AG20443 (cell line): ENCODE results near the gene PDLIM1.

Source experiments
- DNase-seq: peaks from one replicate; pipeline ENCODE4 v3.0.0; 2012; ENCODE audit warnings: low spot score, mixed read lengths

PDLIM1 gene, protein sequence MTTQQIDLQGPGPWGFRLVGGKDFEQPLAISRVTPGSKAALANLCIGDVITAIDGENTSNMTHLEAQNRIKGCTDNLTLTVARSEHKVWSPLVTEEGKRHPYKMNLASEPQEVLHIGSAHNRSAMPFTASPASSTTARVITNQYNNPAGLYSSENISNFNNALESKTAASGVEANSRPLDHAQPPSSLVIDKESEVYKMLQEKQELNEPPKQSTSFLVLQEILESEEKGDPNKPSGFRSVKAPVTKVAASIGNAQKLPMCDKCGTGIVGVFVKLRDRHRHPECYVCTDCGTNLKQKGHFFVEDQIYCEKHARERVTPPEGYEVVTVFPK

GRCh38 chr10:95290461-95291364 lies at the start of gene PDLIM1:
Gene PDLIM1 (minus strand): TSS chr10:95291003. CDS start chr10:95290915, 88 bp downstream.
- peak; percentile 97 for DNase-seq

GRCh38 chr10:95339863-95340262 lies 49.1 kb upstream of the PDLIM1 start:
- no peak for DNase-seq

GRCh38 chr10:95337423-95338160 lies 46.8 kb upstream of the PDLIM1 start:
- no peak for DNase-seq

DNA sequence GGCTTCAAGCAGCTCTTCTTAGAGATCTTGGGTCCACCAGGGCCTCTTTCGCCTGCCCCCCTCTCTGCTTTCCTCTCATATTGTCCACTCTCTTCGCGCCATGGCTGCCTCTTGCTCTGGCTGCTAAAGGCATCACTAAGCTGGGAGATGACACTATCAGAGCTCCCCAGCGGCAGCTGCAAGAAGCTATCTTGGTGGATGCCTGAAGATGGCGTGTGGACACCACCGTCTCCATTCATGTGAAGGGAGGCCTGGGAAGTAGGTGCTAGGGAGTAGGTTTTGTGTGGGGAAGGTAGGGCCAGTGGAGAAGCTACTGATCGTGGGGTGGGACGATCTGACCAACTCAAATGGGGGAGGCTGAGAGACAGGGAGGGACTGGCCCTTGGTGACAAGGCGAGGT lies 45.9 kb upstream of the PDLIM1 start:
- no peak for DNase-seq

- no peak for DNase-seq
Observed at GRCh38 chr10:95335933-95336699, 45.3 kb upstream of the PDLIM1 start.

- DNase-seq = no peak
Observed at GRCh38 chr10:95334805-95335144, 44.0 kb upstream of the PDLIM1 start.

DNA sequence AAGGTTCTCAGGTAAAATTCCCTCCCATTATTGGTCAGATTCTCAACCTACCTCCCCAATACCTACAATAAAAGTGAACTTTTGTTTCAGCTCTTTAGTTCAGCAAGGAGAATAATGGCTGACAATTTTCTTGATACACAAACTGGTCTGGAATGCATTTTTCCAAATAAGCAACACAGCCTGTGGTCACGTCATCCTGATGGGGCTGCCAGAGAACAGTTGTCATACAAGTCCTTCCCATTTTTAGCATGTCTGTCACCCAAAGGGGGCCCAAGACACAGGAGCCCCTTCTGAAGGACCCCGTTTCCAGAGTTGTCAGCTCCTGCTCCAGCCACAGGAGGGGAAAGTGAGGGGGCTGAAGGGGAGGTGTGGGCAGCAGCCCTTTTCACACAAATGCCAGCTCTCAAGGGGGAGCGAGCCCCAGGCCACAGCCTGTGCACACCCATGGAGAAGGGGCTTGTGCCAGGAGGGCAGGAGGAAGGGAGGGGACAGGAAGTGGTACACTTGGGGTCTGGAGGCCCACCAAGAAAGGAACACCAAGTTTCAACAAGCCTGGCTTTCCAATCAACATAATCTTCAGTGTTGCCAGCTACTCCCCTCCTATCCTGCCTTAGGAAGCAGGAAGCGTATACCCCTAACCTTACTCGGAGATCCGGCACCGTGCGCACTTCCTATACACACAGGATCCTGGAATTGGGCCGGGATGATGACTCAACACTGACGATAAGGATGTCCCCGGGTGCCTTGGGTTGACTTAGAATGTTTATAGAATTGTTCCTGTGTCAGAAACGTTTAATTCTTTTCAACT lies 43.4 kb upstream of the PDLIM1 start:
- DNase-seq = peak; percentile 87

- DNase-seq = no peak
Observed at GRCh38 chr10:95332666-95333249, 42.0 kb upstream of the PDLIM1 start.

- DNase-seq = no peak
Observed at GRCh38 chr10:95331596-95332130, 40.9 kb upstream of the PDLIM1 start.

- no peak for DNase-seq
Observed at GRCh38 chr10:95330966-95331453, 40.2 kb upstream of the PDLIM1 start.

DNA sequence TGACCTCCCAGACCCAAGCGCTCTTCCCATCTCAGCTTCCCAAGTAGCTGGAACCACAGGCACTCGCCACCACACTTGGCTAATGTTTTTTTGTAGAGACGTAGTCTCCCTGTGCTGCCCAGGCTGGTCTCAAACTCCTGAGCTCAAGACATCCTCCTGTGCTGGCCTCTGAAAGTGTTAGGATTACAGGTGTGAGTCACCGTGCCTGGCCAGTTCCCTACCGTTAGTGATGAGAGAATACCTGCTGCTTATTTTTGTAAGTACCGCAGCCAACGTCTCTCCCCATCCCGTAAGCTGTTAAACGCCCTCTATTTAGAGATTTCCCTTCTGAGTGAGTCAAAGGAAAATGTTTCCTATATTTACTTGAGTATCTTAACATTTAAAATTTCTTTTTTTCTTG lies 38.5 kb upstream of the PDLIM1 start:
- DNase-seq = no peak

DNA sequence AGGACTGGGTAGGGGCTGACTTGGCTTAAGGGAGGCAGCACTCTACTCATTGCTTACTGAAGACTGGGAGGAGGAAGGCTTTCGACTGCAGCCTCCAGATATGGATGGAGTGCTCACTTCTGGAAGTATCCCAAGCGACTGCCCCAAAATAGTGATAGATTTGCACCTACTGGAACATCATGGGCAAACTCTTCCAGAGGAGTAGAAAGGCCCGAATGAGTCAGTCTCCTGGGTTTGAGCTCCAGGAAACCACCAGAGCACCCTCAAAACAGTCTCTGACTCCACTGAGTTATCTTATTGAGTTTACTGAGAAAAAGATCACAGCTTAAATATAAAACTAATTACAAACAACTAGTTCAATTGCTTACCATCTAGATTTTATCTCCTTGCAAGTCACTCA lies 37.2 kb upstream of the PDLIM1 start:
- DNase-seq = no peak

DNA sequence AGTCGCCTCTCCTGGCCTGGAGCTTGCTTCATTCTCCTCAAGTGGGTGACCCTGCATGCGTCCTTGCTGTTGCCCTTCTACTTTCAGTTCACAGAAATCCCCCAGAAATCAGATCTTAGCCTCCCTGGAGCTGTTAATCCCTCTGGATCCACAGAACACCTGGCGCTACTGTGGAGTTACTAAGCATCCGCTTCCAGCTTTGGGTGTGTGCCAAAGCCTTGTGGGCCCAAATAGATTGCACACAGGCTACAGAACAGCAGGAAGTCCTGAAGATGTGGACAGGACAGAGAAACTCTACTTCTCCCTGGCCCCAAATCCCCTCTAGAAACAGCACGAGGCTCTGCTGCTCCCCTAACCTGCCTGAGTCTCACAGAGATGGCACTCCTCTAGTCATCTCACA lies 36.6 kb upstream of the PDLIM1 start:
- DNase-seq = no peak

DNA sequence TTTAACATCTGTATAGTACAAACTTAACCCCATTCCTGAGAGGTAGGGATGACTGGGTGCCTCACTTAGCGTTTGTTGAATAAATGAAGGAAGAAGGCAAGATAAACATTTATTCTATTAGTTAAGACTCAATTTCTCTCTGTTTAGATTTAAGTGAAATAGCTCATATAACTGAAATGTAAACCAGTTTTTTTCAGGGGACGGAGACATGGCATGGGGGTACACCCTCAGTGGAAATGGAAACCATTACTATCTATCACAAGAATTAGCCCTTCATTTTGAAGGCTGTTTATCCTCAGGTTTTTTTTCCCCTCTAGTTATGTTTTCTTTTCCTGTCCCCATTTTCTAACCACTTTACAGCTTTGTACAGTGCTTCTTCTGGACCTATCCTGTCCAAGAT lies 35.6 kb upstream of the PDLIM1 start:
- no peak for DNase-seq

DNA sequence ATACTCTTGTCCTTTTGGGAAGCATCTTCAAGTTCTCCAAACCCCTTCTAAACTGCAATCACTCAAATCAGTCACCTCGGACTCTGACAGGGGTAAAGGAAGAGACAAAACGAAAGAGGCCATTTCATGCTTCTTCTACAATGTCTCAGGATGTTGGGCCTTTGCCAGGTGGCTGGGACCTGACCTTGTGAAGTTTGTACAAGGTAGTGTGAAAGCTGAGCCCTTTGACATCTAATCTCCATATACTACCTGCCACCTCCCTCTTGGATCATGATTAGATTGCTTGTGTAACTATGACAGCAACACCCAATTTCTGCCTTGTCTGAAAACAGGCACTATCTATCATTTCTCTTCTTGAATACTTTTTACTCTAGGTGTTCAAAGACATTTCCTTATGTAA lies 35.1 kb upstream of the PDLIM1 start:
- DNase-seq = no peak

DNA sequence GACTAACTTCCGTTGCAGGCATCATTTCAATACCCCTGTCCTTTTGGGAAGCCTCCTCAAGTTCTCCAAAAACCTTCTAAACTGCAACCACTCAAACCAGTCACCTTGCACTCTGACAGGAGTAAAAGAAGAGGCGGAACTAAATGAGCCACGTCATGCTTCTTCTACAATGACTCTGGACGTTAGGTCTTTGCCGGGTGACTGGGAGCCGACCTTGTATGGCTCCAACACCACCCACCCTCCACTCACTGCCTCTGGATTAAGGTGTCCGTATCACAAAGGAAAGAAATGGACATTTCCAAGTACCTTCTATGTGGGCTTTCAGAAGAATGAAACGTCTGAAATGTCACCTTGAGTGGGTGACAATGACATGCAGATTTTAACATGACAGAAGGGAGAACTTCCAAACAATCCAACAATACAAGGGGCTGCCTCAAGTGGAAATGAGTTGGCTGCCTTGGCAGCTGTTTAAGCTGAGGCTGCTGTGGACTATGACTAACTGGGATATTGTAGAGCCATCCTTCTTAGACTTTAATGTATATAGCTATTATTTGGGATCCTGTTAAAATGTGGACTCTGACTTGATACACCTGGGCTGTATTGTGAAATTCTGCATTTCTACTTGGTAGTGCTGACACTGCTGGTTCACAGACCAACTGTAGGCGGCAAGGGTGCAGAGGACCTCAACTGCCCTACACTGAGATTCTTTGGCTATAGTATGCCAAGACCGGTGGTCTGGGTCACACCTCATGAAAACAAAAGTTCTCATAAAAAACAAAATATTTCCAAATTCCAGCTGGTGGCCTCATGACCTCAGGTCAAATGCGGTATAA lies 33.8 kb upstream of the PDLIM1 start:
- DNase-seq = no peak

DNA sequence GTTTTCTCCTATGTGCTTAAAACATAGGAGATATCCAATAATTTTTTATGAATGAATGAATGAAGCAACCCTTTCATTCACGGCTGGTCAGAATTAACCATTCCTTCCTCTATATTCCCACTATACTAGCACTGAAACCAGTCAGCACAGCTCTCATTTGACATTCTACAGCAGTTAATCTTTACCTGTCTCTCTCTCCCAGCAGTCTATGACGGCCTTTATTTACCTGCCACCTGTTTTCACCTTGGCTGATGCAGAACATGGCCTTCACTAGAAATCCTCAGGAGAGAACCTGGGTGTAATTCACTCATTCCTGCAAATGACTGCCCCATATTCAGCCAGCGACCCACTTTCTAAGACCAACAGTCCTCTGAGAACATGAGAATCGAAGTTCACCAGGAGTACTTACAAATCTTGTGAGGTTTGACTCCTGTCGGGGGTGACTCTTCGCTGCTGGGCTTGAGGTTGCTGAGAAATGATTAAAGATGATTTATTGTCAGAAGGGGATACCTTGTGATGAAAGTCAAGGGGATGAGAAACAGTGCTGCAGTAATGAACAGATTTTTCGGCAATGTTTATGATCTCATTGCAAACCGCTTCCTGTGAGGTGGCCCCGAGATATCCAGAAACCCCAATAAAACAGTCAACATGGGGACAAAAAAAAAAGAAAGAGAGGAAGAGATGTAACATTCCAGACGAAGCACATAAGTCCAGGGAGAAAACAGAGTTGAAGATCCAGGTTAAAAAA lies 30.9 kb upstream of the PDLIM1 start:
- no peak for DNase-seq

DNA sequence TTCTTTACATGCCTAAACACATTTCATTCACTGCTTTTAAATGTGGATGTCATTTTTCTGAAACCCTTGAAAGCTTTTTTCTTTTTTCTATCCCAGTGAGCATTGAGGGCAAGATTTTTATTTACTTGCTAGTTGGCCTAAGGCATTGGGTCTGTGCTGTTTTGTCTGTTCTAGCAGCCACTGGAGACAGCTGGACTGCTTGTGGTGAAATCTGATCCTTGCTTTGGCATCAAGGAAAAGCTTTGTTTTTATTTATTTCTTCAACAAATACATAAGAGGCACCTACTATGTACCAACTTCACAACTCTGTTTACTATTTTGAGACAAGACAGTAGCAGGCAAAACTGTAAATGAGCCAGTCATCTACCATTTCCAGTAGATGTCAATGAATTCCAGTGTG lies 28.4 kb upstream of the PDLIM1 start:
- DNase-seq = peak; percentile 26

DNA sequence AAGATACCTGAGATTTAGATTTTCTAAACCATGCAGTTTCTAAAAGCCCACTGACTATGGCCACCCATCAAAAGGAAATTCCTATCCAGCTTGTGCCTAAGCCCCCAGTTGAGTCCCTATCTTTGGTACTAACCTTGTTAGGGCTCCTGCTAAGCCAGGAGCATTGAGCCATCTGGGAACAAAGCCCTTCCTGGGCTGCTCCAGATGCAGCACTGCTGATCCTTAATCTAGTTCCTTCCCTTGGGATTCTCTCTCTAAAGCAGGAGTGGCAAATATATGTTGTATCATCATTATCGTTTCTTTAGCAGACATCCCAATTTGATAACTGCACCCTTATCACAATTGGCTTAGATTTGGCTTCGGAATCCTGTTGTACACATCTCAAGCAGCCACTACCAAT lies 24.7 kb upstream of the PDLIM1 start:
- no peak for DNase-seq
